Activated CD8-positive, alpha-beta memory T cell treated with anti-CD3 and anti-CD28 coated beads, Interleukin-2, amount 10 ng/mL, durations not matched to agents 7 days and 5 days (primary cell): ENCODE data around the gene LPXN. TPM values are rescaled to one million over a fixed set of nuclear protein-coding genes. Genes with fewer than 3 reads are reported as not detected.
"Not testable (repeated sequence)": the region's sequence is repeated elsewhere in the genome, so short reads cannot be mapped to it uniquely, and the experiment has no call there.

Source experiments
- ATAC-seq: fragments of 150-1000 bp; cut with Tn5 transposase; one replicate; pipeline ENCODE4 v1.10.0; 2021; ENCODE audit warnings: moderate library complexity
- CTCF ChIA-PET: fragments of 350-600 bp; sonication (Branson Sonifier 250); formaldehyde crosslinking; loops from one replicate; lab custom pipeline; 2021; ENCODE audit warnings: antibody characterized with exemption; lab: Charles Lee
- DNase-seq: peaks from one replicate; pipeline ENCODE4 v3.0.0-alpha.2; 2020
- H3K27ac Mint-ChIP-seq: one replicate; pipeline ENCODE4 v1.8.0; 2021; ENCODE audit warnings: mild to moderate bottlenecking, mixed read lengths
- H3K27me3 Mint-ChIP-seq: one replicate; pipeline ENCODE4 v1.8.0; 2021; ENCODE audit warnings: mixed read lengths
- H3K36me3 Mint-ChIP-seq: one replicate; pipeline ENCODE4 v1.8.0; 2021; ENCODE audit warnings: mild to moderate bottlenecking, mixed read lengths
- H3K4me1 Mint-ChIP-seq: one replicate; pipeline ENCODE4 v1.8.0; 2021; ENCODE audit warnings: mixed read lengths
- H3K4me3 Mint-ChIP-seq: one replicate; pipeline ENCODE4 v1.8.0; 2021; ENCODE audit warnings: mild to moderate bottlenecking, moderate library complexity, mixed read lengths
- H3K9me3 Mint-ChIP-seq: one replicate; pipeline ENCODE4 v1.8.0; 2022; ENCODE audit warnings: low read depth, mixed read lengths
- total RNA-seq, 2 experiments: library from RNA; stranded (reverse); gene quantifications; one replicate each; pipeline ENCODE4 v1.2.3, GENCODE V29; 2021

The LPXN gene
- total RNA-seq, 2 experiments from 2014 or later, result 141 to 225 TPM

- no peaks in the 10 kb centered on the region for H3K9me3 Mint-ChIP-seq
- H3K4me3 Mint-ChIP-seq, result peak overlapping the region; percentile 99
- peaks cover 30% of the 10 kb centered on the region for H3K36me3 Mint-ChIP-seq
- CTCF ChIA-PET, result interaction anchor here (1.0 to 2.9 kb wide), 6 partner anchors 10 to 75 kb away, joined by 3 to 28 read pairs (median 6); no protein-coding TSS in a partner anchor
- DNase-seq (peak; percentile 93), ATAC-seq (peak; percentile 51)
- no peaks in the 10 kb centered on the region for H3K27me3 Mint-ChIP-seq
- peak overlapping the region; percentile 95 for H3K27ac Mint-ChIP-seq
- H3K4me1 Mint-ChIP-seq, result peaks cover 44% of the 10 kb centered on the region
Measured at GRCh38 chr11:58577555-58578135, 2.0 kb upstream of the LPXN start.

GRCh38 chr11:58576887-58577471 lies 1.3 kb upstream of the LPXN start:
- Mint-ChIP-seq H3K36me3 (peaks cover 32% of the 10 kb centered on the region), H3K9me3 (no peaks in the 10 kb centered on the region), H3K4me1 (peaks cover 41% of the 10 kb centered on the region), H3K4me3 (peak overlapping the region; percentile 99), H3K27ac (peak overlapping the region; percentile 95), H3K27me3 (no peaks in the 10 kb centered on the region)
- CTCF ChIA-PET, result interaction anchor here (0.9 to 2.9 kb wide), 6 partner anchors 9 to 567 kb away, joined by 3 to 28 read pairs (median 6); no protein-coding TSS in a partner anchor
- no peak for DNase-seq
- no peak for ATAC-seq

- Mint-ChIP-seq H3K4me1 (peaks cover 44% of the 10 kb centered on the region), H3K27me3 (no peaks in the 10 kb centered on the region), H3K27ac (peak overlapping the region; percentile 95), H3K4me3 (peak overlapping the region; percentile 99), H3K9me3 (no peaks in the 10 kb centered on the region), H3K36me3 (peaks cover 33% of the 10 kb centered on the region)
- CTCF ChIA-PET, result interaction anchor here (0.9 to 1.4 kb wide), 2 partner anchors 55 to 774 kb away, joined by 3 to 4 read pairs; no protein-coding TSS in a partner anchor
- ATAC-seq, result no peak
- DNase-seq, result no peak
Measured at GRCh38 chr11:58574881-58575280, 775 bp downstream of the LPXN start.

GRCh38 chr11:58573451-58574104 lies 2.1 kb downstream of the LPXN start:
- CTCF ChIA-PET, result interaction anchor here (1.1 to 1.4 kb wide), 2 partner anchors 55 to 56 kb away, joined by 4 to 5 read pairs; no protein-coding TSS in a partner anchor
- Mint-ChIP-seq H3K27me3 (no peaks in the 10 kb centered on the region), H3K36me3 (peaks cover 40% of the 10 kb centered on the region), H3K4me1 (peaks cover 56% of the 10 kb centered on the region), H3K9me3 (no peaks in the 10 kb centered on the region), H3K4me3 (peak overlapping the region; percentile 99), H3K27ac (peak overlapping the region; percentile 95)
- ATAC-seq (peak; percentile 10), DNase-seq (peak; percentile 69)

- ATAC-seq, result not testable (repeated sequence)
Measured at GRCh38 chr11:58572906-58573305, 2.8 kb downstream of the LPXN start.

GRCh38 chr11:58567889-58568512 lies 7.7 kb downstream of the LPXN start:
- H3K4me1 Mint-ChIP-seq, result peaks cover 71% of the 10 kb centered on the region
- CTCF ChIA-PET, result interaction anchor here (0.6 to 3.4 kb wide), 21 partner anchors 8 to 891 kb away, joined by 3 to 28 read pairs (median 4); partner anchors contain the start of genes LPXN and ZFP91
- peak overlapping the region; percentile 38 for H3K4me3 Mint-ChIP-seq
- ATAC-seq (peak; percentile 95), DNase-seq (peak; percentile 85)
- no peaks in the 10 kb centered on the region for H3K9me3 Mint-ChIP-seq
- H3K36me3 Mint-ChIP-seq, result peaks cover 55% of the 10 kb centered on the region
- peak overlapping the region; percentile 78 for H3K27ac Mint-ChIP-seq
- H3K27me3 Mint-ChIP-seq, result no peaks in the 10 kb centered on the region

More at GRCh38 chr11:58572906-58573305, 2.8 kb downstream of the LPXN start:
- Mint-ChIP-seq H3K4me3 (peak overlapping the region; percentile 99), H3K4me1 (peaks cover 63% of the 10 kb centered on the region), H3K27ac (peak overlapping the region; percentile 95), H3K36me3 (peaks cover 44% of the 10 kb centered on the region)
- not testable (repeated sequence) for H3K27me3 Mint-ChIP-seq, DNase-seq, H3K9me3 Mint-ChIP-seq
- CTCF ChIA-PET, result interaction anchor here (1.1 to 1.4 kb wide), 2 partner anchors 56 to 57 kb away, joined by 4 to 5 read pairs; no protein-coding TSS in a partner anchor

- H3K36me3 Mint-ChIP-seq, result peaks cover 51% of the 10 kb centered on the region
- H3K9me3 Mint-ChIP-seq, result no peaks in the 10 kb centered on the region
- peak overlapping the region; percentile 35 for H3K27ac Mint-ChIP-seq
- H3K27me3 Mint-ChIP-seq, result no peaks in the 10 kb centered on the region
- DNase-seq (no peak), ATAC-seq (no peak)
- no peak overlapping the region for H3K4me3 Mint-ChIP-seq
- CTCF ChIA-PET, result interaction anchor here (1.0 to 1.8 kb wide), 3 partner anchors 11 to 18 kb away, joined by 3 to 8 read pairs (median 4); partner anchors contain the start of gene LPXN
- H3K4me1 Mint-ChIP-seq, result peaks cover 60% of the 10 kb centered on the region
Measured at GRCh38 chr11:58564231-58564630, 11.4 kb downstream of the LPXN start.

- DNase-seq (no peak), ATAC-seq (peak; percentile 36)
- CTCF ChIA-PET, result interaction anchor here (1.4 kb wide), 1 partner anchor 67 kb away, joined by 4 read pairs; no protein-coding TSS in a partner anchor
- no peaks in the 10 kb centered on the region for H3K27me3 Mint-ChIP-seq
- peak overlapping the region; percentile 69 for H3K27ac Mint-ChIP-seq
- no peaks in the 10 kb centered on the region for H3K9me3 Mint-ChIP-seq
- H3K4me1 Mint-ChIP-seq, result peaks cover 43% of the 10 kb centered on the region
- no peak overlapping the region for H3K4me3 Mint-ChIP-seq
- H3K36me3 Mint-ChIP-seq, result peaks cover 43% of the 10 kb centered on the region
Measured at GRCh38 chr11:58562375-58562800, 13.3 kb downstream of the LPXN start.

- H3K9me3 Mint-ChIP-seq, result no peaks in the 10 kb centered on the region
- CTCF ChIA-PET, result interaction anchor here (1.3 to 1.4 kb wide), 2 partner anchors 15 to 68 kb away, joined by 3 to 4 read pairs; no protein-coding TSS in a partner anchor
- H3K36me3 Mint-ChIP-seq, result peaks cover 47% of the 10 kb centered on the region
- no peak for DNase-seq
- H3K27ac Mint-ChIP-seq, result no peak overlapping the region
- peaks cover 42% of the 10 kb centered on the region for H3K4me1 Mint-ChIP-seq
- H3K4me3 Mint-ChIP-seq, result no peak overlapping the region
- ATAC-seq, result no peak
- no peaks in the 10 kb centered on the region for H3K27me3 Mint-ChIP-seq
Measured at GRCh38 chr11:58561394-58562098, 14.1 kb downstream of the LPXN start.

- H3K9me3 Mint-ChIP-seq, result no peaks in the 10 kb centered on the region
- no peak overlapping the region for H3K27ac Mint-ChIP-seq
- H3K4me3 Mint-ChIP-seq, result no peak overlapping the region
- peaks cover 41% of the 10 kb centered on the region for H3K4me1 Mint-ChIP-seq
- DNase-seq, result no peak
- CTCF ChIA-PET, result interaction anchor here (1.3 kb wide), 1 partner anchor 16 kb away, joined by 3 read pairs; no protein-coding TSS in a partner anchor
- H3K36me3 Mint-ChIP-seq, result peaks cover 45% of the 10 kb centered on the region
- no peak for ATAC-seq
- H3K27me3 Mint-ChIP-seq, result no peaks in the 10 kb centered on the region
Measured at GRCh38 chr11:58560842-58561241, 14.8 kb downstream of the LPXN start.

- H3K27ac Mint-ChIP-seq, result no peak overlapping the region
- no peaks in the 10 kb centered on the region for H3K27me3 Mint-ChIP-seq
- CTCF ChIA-PET, result no interaction called here
- no peak overlapping the region for H3K4me3 Mint-ChIP-seq
- DNase-seq, result no peak
- H3K9me3 Mint-ChIP-seq, result no peaks in the 10 kb centered on the region
- no peak for ATAC-seq
- H3K4me1 Mint-ChIP-seq, result peaks cover 5% of the 10 kb centered on the region
- peaks cover 78% of the 10 kb centered on the region for H3K36me3 Mint-ChIP-seq
Measured at GRCh38 chr11:58549644-58550043, 26.0 kb downstream of the LPXN start.

GRCh38 chr11:58546841-58547240 lies 28.8 kb downstream of the LPXN start:
- ATAC-seq (no peak), DNase-seq (no peak)
- no peak overlapping the region for H3K27ac Mint-ChIP-seq
- H3K36me3 Mint-ChIP-seq, result peaks cover 69% of the 10 kb centered on the region
- H3K27me3 Mint-ChIP-seq, result no peaks in the 10 kb centered on the region
- no peaks in the 10 kb centered on the region for H3K4me1 Mint-ChIP-seq
- CTCF ChIA-PET, result interaction anchor here (1.2 kb wide), 1 partner anchor 21 kb away, joined by 3 read pairs; no protein-coding TSS in a partner anchor
- H3K4me3 Mint-ChIP-seq, result no peak overlapping the region
- H3K9me3 Mint-ChIP-seq, result no peaks in the 10 kb centered on the region
